ENCODE data around the gene GFRA3.

GFRA3 gene

DNA sequence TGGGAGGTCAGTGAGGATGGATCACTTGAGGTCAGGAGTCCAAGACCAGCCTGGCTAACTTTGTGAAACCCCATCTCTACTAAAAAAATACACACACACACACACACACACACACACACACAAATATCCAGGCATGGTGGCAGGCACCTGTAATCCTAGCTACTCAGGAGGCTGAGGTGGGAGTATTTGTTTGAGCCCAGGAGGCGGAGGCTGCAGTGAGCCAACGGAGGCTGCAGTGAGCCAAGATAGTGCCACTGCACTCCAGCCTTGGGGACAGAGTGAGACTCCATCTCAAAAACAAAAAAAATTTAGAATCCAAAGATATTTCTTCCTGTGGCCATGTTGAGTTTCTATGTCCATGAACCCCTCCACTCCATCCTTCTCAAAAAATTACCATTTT is 39.8 kb downstream of the GFRA3 start:
- H3K4me3 Mint-ChIP-seq: no peak overlapping the region

DNA sequence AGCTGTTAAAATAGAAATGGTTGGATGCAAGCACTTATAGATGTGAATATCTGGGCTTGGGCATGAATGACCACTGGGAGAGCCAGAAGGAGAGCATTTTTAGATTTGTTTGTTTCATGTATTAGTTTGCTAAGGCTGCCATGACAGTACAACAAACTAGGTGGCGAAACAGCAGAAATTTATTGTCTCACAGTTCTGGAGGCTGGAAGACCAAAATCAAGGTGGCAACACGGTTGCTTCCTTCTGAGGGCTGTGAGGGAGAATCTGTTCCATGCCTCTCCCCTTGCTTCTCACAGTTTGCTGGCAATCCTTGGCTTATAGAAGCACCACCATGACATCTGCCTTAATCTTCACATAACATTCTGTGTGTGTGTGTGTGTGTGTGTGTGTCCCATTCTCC is 41.1 kb downstream of the GFRA3 start:
- DNase-seq: no peak
- Mint-ChIP-seq H3K4me1 (ENCODE audit: low read depth) (no peaks in the 10 kb centered on the region), H3K9me3 (no peaks in the 10 kb centered on the region), H3K27ac (no peak overlapping the region), H3K4me3 (no peak overlapping the region), H3K27me3 (peaks cover 22% of the 10 kb centered on the region), H3K36me3 (ENCODE audit: low read depth) (no peaks in the 10 kb centered on the region)

More for the DNA sequence above, 39.8 kb downstream of the GFRA3 start:
- no peak for DNase-seq
- H3K9me3 Mint-ChIP-seq: no peaks in the 10 kb centered on the region
- H3K36me3 Mint-ChIP-seq (ENCODE audit: low read depth): no peaks in the 10 kb centered on the region
- no peak overlapping the region for H3K27ac Mint-ChIP-seq
- peaks cover 30% of the 10 kb centered on the region for H3K27me3 Mint-ChIP-seq
- H3K4me1 Mint-ChIP-seq (ENCODE audit: low read depth): no peaks in the 10 kb centered on the region

DNA sequence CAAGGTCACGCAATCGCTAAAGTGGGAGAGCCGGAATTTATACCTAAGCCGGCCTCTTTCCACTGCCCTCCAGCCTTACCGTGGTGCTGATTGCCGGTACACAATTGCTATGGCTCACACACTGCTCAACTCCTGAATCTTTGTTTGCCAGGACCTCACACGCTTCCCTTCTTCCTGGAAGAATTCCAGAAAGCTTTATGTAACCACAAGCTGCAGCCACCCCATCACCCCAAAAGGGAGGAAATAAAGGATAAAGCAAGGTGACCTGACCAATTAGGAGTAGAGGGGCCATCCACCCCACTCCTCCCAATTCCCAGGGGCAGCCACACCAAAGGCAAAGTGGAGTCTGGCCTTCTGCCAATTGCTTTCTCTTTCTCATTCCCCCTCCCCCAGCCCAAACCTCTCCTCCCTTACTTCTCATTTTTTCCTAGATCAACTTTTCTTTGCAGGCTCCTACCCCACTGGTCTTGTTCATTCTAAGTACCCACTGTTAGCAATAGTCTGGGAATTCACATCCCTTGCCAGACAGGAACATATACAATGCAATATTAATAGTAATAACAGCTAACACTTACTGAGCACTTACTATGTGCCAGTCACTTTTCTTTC is 43.3 kb downstream of the GFRA3 start:
- peaks cover 17% of the 10 kb centered on the region for H3K27me3 Mint-ChIP-seq
- no peak for DNase-seq
- no peaks in the 10 kb centered on the region for H3K36me3 Mint-ChIP-seq (ENCODE audit: low read depth)
- peaks cover 3% of the 10 kb centered on the region for H3K9me3 Mint-ChIP-seq
- no peak overlapping the region for H3K4me3 Mint-ChIP-seq
- H3K27ac Mint-ChIP-seq: no peak overlapping the region
- no peaks in the 10 kb centered on the region for H3K4me1 Mint-ChIP-seq (ENCODE audit: low read depth)

DNA sequence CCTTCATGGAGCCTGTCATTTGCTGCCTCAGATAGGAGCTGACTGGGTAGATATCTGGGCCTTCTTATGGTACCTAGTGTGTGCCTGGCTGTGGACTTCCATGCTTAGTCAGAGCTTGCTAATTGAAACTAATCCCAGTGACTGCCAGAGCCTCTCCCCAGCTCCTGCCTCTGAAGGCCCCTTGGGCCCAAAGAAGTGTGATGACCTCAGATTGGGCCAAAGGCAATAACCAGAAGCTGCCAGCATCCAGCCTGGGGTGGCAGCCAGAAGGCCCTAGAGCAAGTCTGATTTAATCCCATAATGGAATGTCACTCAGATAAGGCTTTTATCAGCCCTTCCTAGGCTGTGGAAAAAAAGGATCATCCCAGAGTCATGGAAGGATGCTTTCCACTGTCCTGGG is 44.2 kb downstream of the GFRA3 start:
- peaks cover 3% of the 10 kb centered on the region for H3K9me3 Mint-ChIP-seq
- no peak overlapping the region for H3K27ac Mint-ChIP-seq
- no peaks in the 10 kb centered on the region for H3K4me1 Mint-ChIP-seq (ENCODE audit: low read depth)
- H3K27me3 Mint-ChIP-seq: peaks cover 21% of the 10 kb centered on the region
- no peaks in the 10 kb centered on the region for H3K36me3 Mint-ChIP-seq (ENCODE audit: low read depth)
- no peak for DNase-seq
- H3K4me3 Mint-ChIP-seq: no peak overlapping the region

DNA sequence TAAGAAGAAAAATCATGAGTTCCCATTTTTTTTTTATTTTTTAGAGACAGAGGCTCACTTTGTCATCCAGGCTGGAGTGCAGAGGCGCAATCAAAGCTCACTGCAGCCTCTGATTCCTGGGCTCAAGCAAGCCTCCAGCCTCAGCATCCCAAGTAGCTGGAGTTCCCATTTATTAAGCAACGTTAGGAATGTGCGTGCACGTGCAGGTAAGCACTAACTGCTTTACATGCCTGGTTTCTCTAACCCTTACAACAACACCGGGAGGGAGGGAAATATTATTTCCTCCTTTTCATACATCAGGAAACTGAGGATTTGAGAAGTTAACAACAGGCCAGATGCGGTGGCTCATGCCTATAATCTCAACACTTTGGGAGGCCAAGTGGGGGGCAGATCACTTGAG is 45.0 kb downstream of the GFRA3 start:
- H3K4me1 Mint-ChIP-seq (ENCODE audit: low read depth): no peaks in the 10 kb centered on the region
- no peak overlapping the region for H3K27ac Mint-ChIP-seq
- H3K9me3 Mint-ChIP-seq: peaks cover 3% of the 10 kb centered on the region
- no peak overlapping the region for H3K4me3 Mint-ChIP-seq
- peaks cover 25% of the 10 kb centered on the region for H3K27me3 Mint-ChIP-seq
- H3K36me3 Mint-ChIP-seq (ENCODE audit: low read depth): no peaks in the 10 kb centered on the region
- DNase-seq: no peak

DNA sequence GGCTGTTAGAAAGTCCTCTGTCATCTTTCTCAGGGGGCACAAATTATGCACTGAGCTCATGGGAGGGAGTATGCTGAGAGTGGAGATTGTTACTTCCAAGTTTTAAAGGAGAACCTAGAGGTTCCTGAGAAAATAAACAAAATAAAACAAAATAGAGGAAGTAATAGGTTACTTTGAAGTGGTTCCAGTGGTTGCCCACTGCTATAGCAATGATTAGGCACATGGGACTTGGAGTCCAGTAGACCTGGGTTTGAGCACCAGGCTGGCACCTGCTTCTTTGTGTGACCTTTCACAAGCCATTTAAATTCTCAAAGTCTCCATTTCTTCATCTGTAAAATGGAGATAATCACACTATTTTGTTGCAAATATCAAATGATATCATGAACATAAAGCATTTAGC is 47.5 kb downstream of the GFRA3 start:
- H3K27ac Mint-ChIP-seq: no peak overlapping the region
- no peaks in the 10 kb centered on the region for H3K36me3 Mint-ChIP-seq (ENCODE audit: low read depth)
- peaks cover 24% of the 10 kb centered on the region for H3K27me3 Mint-ChIP-seq
- no peak for DNase-seq
- H3K9me3 Mint-ChIP-seq: peaks cover 3% of the 10 kb centered on the region
- H3K4me1 Mint-ChIP-seq (ENCODE audit: low read depth): peaks cover 5% of the 10 kb centered on the region
- no peak overlapping the region for H3K4me3 Mint-ChIP-seq

DNA sequence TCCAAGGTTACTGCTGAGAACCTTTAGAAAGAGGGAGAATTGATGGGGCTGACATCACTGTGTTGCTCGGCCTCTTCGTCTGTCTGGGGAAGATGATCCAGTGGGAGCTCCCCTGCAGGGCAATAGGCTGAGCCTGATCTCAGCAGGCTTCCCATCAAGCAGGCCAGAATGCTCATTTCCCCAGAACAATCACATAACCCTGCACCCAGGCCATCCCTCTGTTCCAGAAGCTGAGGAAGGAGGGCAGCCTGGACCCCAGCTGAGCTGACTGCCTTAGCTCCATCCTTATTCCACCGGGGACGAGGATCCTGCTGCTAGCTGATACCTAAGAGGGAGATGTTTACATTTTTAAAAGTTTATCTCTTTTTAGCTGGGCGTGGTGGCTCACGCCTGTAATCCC is 49.7 kb downstream of the GFRA3 start:
- peaks cover 31% of the 10 kb centered on the region for H3K27me3 Mint-ChIP-seq
- H3K36me3 Mint-ChIP-seq (ENCODE audit: low read depth): no peaks in the 10 kb centered on the region
- peaks cover 5% of the 10 kb centered on the region for H3K4me1 Mint-ChIP-seq (ENCODE audit: low read depth)
- no peak overlapping the region for H3K4me3 Mint-ChIP-seq
- H3K27ac Mint-ChIP-seq: no peak overlapping the region
- no peak for DNase-seq
- H3K9me3 Mint-ChIP-seq: peaks cover 3% of the 10 kb centered on the region

DNA sequence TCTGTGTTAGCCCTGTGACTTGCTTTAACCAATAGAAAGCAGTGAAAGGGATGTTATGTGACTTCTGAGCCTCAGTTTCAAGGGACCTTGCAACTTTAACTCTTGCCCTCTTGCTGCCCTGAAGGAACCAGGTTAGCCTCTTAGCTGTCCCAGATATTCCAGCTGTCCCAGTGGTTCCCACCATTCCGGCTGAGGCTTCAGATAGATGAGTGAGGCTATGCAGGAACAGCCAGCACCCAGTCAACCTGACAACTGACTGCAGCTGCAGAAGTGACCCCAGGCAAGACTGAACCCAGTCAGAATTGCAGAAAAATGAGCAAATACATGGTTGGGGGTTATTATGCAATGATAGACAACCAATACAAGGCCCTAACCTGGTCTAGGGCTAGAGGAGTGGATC is 50.9 kb downstream of the GFRA3 start:
- Mint-ChIP-seq H3K27me3 (peaks cover 26% of the 10 kb centered on the region), H3K36me3 (ENCODE audit: low read depth) (no peaks in the 10 kb centered on the region), H3K27ac (no peak overlapping the region), H3K4me3 (no peak overlapping the region), H3K9me3 (peaks cover 3% of the 10 kb centered on the region), H3K4me1 (ENCODE audit: low read depth) (peaks cover 5% of the 10 kb centered on the region)
- no peak for DNase-seq

DNA sequence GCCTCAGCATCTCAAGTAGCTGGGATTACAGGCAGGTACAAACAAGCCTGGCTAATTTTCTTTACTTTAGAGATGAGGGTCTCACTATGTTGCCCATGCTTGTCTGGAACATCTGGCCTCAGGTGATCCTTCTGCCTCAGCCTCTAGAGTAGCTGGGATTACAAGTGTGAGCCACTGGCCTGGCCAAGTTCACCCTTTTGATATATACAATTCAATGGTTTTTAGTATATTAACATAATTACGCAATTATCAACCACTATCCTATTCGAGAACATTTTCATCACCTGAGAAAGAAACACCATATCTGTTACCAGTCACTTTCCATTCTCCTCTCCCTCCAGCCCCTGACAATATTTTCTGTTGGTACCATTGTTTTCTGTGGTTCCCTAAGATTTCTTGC is 57.6 kb downstream of the GFRA3 start:
- Mint-ChIP-seq H3K27me3 (peaks cover 10% of the 10 kb centered on the region), H3K4me1 (ENCODE audit: low read depth) (peaks cover 15% of the 10 kb centered on the region), H3K27ac (no peak overlapping the region), H3K36me3 (ENCODE audit: low read depth) (peaks cover 9% of the 10 kb centered on the region), H3K9me3 (no peaks in the 10 kb centered on the region), H3K4me3 (no peak overlapping the region)
- DNase-seq: no peak

DNA sequence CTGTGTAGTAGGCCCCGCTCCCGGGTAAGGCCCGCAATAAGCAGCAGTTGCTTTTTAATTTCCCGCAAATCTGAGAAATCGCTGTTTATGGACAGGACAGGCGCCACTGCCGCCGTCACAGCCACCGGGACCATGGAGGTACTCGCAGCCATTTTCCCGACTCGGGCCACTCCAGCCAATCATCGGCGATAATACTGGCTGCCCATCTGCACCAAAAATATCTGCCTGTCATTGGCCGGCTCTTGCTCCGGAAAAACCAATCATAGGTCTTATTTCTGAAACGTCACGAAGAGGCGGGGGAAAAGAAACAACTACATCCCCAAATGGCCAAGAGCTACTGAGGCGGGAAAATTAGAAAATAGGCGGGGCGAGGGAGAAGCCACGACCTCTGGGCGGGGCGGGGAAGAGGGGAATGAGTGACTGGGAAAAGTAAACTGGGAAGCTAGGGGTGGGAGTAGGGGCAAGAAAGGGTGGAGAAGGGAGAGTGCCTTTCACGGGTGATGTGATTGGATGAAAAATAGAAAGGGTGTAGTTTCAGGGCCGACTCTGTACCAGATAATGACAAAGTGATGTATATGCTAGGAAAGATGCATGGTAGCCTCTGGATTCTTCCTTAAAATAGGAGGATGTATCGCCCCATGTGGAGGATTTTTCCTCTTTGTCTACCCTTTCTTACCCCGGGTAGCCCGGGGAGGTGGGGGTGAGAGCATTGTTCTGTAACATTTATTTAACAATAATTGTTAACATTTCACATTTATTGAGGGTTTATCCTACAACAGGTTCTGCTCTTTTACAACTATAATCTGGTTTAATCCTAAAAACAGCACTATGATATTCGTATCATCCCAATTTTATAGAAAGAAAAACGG is 61.0 kb downstream of the GFRA3 start, which contains the start of gene CDC23:
Gene CDC23, minus strand, starts transcription at position 163 of the 869 bp plus-strand sequence. Its CDS starts 11 bp downstream, at position 152.
- peak within 1 kb of the TSS; percentile 97 for H3K27ac Mint-ChIP-seq
- H3K36me3 Mint-ChIP-seq (ENCODE audit: low read depth): peaks cover 28% of the 10 kb centered on the region
- no peaks in the 10 kb centered on the region for H3K9me3 Mint-ChIP-seq
- peak; percentile 85 for DNase-seq
- peaks cover 25% of the 10 kb centered on the region for H3K4me1 Mint-ChIP-seq (ENCODE audit: low read depth)
- H3K4me3 Mint-ChIP-seq: peak within 1 kb of the TSS; percentile 99
- H3K27me3 Mint-ChIP-seq: no peaks in the 10 kb centered on the region

DNA sequence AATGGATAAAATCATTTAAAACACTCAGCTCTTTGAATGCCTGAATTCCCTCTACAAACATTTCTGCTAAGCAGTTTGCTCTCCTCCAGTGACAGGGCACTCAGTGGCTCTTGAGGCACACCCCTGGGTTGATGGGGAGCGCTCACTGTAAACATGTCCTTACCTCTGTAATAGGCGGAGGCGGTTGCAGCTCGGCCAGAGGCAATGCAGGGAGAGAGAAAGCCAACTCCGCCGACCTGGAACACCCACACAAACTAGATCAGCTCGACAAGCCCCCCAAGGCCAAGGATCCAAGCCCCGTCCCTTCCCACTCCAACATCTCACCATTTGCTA is 61.6 kb downstream of the GFRA3 start:
- Mint-ChIP-seq H3K36me3 (ENCODE audit: low read depth) (peaks cover 34% of the 10 kb centered on the region), H3K27me3 (no peaks in the 10 kb centered on the region), H3K4me1 (ENCODE audit: low read depth) (peaks cover 28% of the 10 kb centered on the region), H3K27ac (peak overlapping the region; percentile 97), H3K4me3 (peak overlapping the region; percentile 99), H3K9me3 (no peaks in the 10 kb centered on the region)
- no peak for DNase-seq

DNA sequence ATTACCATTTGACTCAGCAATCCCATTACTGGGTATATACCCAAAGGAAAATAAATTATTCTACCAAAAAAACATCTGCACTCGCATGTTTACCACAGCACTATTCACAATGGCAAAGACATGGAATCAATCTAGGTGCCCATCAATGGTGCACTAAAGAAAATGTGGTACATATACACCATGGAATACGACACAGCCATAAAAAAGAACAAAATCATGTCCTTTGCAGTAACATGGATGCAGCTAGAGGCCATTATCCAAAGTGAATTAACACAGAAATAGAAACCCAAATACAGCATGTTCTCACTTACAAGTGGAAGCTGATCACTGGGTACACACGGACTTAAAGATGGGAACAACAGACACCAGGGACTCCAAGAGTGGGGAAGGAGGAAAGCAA is 63.4 kb downstream of the GFRA3 start:
- peak overlapping the region; percentile 67 for H3K27ac Mint-ChIP-seq
- H3K27me3 Mint-ChIP-seq: no peaks in the 10 kb centered on the region
- no peaks in the 10 kb centered on the region for H3K9me3 Mint-ChIP-seq
- H3K4me3 Mint-ChIP-seq: peak overlapping the region; percentile 30
- H3K4me1 Mint-ChIP-seq (ENCODE audit: low read depth): peaks cover 28% of the 10 kb centered on the region
- peaks cover 48% of the 10 kb centered on the region for H3K36me3 Mint-ChIP-seq (ENCODE audit: low read depth)
- DNase-seq: no peak
